HL-60/S4 treated with retinoic acid at 250 ng/mL for 4 days and 3 days (cell line): ENCODE data around the gene ZNF577.

Experiments
- in situ Hi-C: fragments of 300-500 bp; cut with MboI; formaldehyde crosslinking; loops from 2 replicates; pipeline ENCODE4 v1.7.0; 2022; ENCODE audit warnings: low sequenced_read_pairs

ZNF577 gene

DNA sequence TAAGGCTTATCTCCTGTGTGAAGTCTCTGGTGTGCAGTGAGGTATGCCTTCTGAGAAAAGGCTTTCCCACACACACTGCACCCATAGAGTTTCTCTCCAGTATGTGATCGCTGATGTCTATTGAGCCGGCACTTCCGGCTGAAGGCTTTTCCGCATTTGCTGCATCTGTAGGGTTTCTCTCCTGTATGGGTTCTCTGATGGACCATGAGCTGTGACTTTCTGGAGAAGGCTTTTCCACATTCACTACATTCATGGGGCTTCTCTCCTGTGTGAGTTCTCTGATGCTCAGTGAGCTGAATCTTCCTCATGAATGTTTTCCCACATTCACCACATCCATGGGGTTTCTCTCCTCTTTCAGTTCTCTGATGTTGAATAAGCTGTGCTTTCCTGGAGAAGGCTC lies 14.7 kb downstream of the ZNF577 start:
- in situ Hi-C loops: no loop called here

DNA sequence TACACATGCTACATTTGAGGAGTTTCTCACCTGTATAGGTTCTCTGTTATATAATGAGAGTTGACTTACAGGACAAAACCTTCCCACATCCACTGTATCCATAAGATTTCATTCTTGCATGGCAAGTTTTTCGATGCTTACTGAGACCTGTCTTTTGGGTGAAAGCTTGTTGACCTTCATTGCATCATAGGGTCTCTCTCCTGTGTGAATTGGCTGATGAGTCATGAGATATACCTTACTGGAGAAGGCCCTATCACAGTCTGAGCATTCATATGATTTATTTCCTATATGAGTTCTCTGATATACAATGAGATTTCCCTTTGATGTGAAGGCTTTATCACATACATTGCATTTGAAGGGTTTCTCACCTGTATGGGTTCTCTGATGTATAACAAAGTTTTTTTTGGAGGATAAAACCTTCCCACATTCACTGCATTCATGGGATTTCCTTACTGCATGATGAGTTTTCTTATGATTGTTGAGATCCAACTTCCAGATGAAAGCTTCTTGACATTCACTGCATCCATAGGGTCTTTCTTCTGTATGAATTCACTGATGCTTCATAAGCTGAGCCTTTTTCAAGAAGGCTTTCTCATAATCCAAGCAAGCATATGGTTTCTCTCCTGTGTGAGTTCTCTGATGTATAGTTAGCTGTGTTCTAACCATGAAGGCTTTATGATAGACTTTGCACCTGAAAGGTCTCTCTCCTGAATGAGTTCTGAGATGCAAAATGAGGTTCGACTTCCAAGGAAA lies 25.7 kb downstream of the ZNF577 start:
- in situ Hi-C loops: no loop called here

DNA sequence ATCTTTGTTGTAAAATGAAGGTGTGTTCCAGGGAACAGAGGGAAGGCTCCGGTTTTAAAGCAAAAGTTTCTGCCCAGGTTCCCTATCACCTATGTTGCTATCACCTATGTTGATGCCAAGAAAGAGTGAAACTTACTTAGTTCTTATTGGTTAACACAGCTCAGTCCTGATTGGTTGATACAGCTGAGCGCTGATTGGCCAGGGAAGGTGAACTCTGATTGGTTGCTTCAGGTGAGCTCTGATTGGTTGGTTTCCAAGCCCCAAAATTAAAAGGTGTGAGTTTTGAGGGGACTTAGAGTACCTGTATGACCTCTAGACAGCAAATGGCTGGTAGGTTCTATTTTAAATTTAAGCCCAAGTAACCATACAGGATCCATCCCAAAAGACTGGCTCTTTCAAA lies 50.6 kb downstream of the ZNF577 start:
- in situ Hi-C loops: no loop called here

DNA sequence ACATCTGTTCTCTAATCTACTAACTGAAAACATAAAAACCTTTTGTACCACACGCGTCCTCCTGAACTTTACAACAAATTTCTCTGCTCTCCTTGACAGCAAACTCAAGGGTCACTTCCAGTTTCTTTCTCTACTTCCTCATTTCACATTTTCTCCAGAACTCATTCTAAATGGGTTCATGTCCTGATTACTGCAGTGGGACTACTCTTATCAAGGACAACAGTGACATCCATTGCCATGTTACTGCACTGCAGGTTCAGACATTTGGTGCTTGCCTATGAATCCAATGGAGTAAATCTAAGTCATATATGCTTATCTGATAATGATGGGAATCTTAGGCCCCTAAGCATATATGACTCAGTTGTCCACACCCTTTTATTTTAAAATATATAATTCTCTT lies 57.5 kb downstream of the ZNF577 start:
- in situ Hi-C loops: no loop called here

DNA sequence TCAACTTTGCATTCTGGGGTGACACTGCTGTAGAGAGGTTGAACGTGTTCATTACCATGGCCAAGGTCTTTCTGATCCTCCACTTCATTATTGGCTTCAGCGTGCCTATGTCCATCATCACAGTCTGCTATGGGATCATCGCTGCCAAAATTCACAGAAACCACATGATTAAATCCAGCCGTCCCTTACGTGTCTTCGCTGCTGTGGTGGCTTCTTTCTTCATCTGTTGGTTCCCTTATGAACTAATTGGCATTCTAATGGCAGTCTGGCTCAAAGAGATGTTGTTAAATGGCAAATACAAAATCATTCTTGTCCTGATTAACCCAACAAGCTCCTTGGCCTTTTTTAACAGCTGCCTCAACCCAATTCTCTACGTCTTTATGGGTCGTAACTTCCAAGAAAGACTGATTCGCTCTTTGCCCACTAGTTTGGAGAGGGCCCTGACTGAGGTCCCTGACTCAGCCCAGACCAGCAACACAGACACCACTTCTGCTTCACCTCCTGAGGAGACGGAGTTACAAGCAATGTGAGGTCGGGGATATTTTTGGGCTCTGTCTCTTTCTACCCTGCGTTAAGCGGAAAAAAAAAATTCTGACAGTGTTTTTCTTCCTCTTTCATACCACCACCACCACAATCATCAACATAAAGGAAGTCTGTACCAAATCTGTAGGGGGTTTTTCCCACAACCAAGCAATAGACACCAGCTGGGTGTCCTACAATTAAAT lies 63.3 kb downstream of the ZNF577 start:
- in situ Hi-C loops: no loop called here

DNA sequence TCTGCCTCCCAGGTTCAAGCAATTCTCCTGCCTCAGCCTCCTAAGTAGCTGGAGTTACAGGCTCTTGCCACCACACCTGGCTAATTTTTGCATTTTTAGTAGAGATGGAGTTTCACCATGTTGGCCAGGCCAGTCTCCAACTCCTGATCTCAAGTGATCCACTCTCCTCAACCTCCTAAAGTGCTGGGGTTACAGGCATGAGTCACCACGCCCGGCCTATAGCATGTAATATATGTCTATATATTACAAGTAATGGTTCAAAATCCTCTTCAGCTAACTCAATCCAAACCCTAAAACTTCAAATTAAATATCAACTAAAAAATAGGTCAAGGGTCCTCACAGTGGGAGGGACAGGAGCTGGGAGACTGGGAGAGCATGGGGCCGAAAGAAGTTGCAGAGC lies 64.8 kb downstream of the ZNF577 start:
- in situ Hi-C loops: no loop called here

DNA sequence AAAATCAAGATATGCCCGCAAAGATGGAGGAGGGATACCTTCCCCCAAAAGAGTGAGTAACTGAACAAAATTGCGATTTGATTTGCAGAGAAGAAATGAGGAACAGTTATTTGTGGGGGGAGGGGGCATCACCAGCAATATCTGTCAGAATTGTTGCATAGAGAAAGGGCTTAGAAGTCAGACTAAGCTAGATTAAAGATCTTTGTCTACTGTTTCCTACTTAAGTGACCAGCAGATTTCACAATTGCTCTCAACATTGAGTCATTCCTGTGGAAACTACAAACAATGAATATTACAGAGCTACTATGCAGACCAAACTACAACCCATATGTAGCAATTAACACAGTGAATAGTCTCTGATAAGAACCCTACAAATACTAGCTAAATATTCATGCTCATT lies 65.4 kb downstream of the ZNF577 start:
- in situ Hi-C loops: no loop called here

DNA sequence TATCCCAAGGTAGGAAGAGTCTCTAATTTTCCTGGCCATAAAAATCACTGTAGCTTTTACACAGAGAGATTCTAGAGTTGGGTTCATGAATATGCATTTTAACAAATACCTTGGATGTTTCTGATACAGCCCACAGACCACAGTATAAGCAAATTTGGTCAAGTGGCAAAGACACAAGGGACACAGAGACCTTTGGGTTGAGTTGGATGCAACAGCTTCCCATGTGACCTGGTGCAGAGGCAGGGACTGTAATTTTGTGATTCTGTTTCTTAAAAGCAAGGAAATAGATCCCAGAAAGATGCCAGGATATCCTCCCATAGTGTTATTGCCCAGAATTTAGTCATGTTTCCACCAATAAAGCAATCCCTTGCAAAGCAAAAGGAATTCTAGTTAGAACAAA lies 65.8 kb downstream of the ZNF577 start:
- in situ Hi-C loops: no loop called here

DNA sequence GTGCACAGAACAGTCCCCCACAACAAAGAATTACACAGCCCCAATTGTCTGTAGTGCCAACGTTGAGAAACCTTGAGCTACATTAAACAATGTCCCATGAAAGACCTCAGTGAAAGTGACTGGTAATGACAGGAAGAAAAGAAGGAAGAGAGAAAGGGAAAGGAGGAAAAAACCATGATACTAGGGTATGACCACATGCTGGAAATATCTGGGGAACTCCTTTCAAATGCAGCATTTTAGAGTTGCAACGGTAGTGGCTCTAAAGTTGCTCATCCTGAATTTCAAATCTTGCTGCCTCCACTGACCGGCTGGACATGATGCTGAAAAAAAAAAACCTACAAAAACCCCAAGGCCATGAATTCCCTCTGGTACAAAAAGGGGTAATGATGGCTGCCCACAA lies 66.3 kb downstream of the ZNF577 start:
- in situ Hi-C loops: no loop called here
